Activated CD8-positive, alpha-beta T cell treated with anti-CD3 and anti-CD28 coated beads, Interleukin-2, amount 10 ng/mL, durations not matched to agents 7 days and 5 days (primary cell): ENCODE data around the gene GPR152. TPM values are rescaled to one million over a fixed set of nuclear protein-coding genes. Genes with fewer than 3 reads are reported as not detected.

Source experiments
- ATAC-seq: fragments of 150-1000 bp; cut with Tn5 transposase; one replicate; pipeline ENCODE4 v1.10.0; 2021; ENCODE audit warnings: moderate library complexity
- CTCF ChIA-PET: fragments of 350-600 bp; sonication (Branson Sonifier 250); formaldehyde crosslinking; loops from one replicate; lab custom pipeline; 2021; ENCODE audit warnings: antibody characterized with exemption; lab: Charles Lee
- POLR2A ChIA-PET: fragments of 350-600 bp; sonication (Branson Sonifier 250); formaldehyde crosslinking; loops from one replicate; lab custom pipeline; 2021; ENCODE audit warnings: antibody characterized with exemption; lab: Charles Lee
- DNase-seq: peaks from one replicate; pipeline ENCODE4 v3.0.0-alpha.2; 2020
- H3K27ac Mint-ChIP-seq: one replicate; pipeline ENCODE4 v1.8.0; 2021; ENCODE audit warnings: mild to moderate bottlenecking, mixed read lengths
- H3K27me3 Mint-ChIP-seq: one replicate; pipeline ENCODE4 v1.8.0; 2021; ENCODE audit warnings: low read depth, mixed read lengths
- H3K36me3 Mint-ChIP-seq: one replicate; pipeline ENCODE4 v1.8.0; 2021; ENCODE audit warnings: low read depth, mixed read lengths
- H3K4me1 Mint-ChIP-seq: one replicate; pipeline ENCODE4 v1.8.0; 2021; ENCODE audit warnings: low read depth, mixed read lengths
- H3K4me3 Mint-ChIP-seq: one replicate; pipeline ENCODE4 v1.8.0; 2021; ENCODE audit warnings: mild to moderate bottlenecking, mixed read lengths
- H3K9me3 Mint-ChIP-seq: one replicate; pipeline ENCODE4 v1.8.0; 2022; ENCODE audit warnings: mixed read lengths; ENCODE audit not compliant: insufficient read depth
- total RNA-seq, 2 experiments: library from RNA; stranded (reverse); gene quantifications; one replicate each; pipeline ENCODE4 v1.2.3, GENCODE V29; 2021

GPR152 gene
- total RNA-seq, 2 experiments from 2014 or later = not detected

GRCh38 chr11:67419325-67420049 lies 33.0 kb downstream of the GPR152 start:
- ChIA-PET POLR2A (interaction anchor here (0.6 to 5.8 kb wide), 11 partner anchors 8 to 294 kb away, joined by 3 to 95 read pairs (median 5); partner anchors contain the start of genes PPP1CA, PTPRCAP, RAD9A and TBC1D10C), CTCF (interaction anchor here (0.9 to 6.6 kb wide), 7 partner anchors 9 to 68 kb away, joined by 3 to 73 read pairs (median 8); partner anchors contain the start of genes PPP1CA, PTPRCAP, RPS6KB2 and TBC1D10C)
- Mint-ChIP-seq H3K27ac (peak overlapping the region; percentile 87), H3K9me3 (no peaks in the 10 kb centered on the region), H3K27me3 (no peaks in the 10 kb centered on the region), H3K4me3 (peak overlapping the region; percentile 79), H3K36me3 (peaks cover 3% of the 10 kb centered on the region), H3K4me1 (peaks cover 64% of the 10 kb centered on the region)
- DNase-seq (no peak), ATAC-seq (no peak)

- Mint-ChIP-seq H3K36me3 (peaks cover 3% of the 10 kb centered on the region), H3K4me3 (peak overlapping the region; percentile 79), H3K27ac (peak overlapping the region; percentile 87), H3K9me3 (no peaks in the 10 kb centered on the region), H3K27me3 (no peaks in the 10 kb centered on the region), H3K4me1 (peaks cover 66% of the 10 kb centered on the region)
- ATAC-seq = no peak
- ChIA-PET POLR2A (interaction anchor here (0.8 to 5.8 kb wide), 7 partner anchors 11 to 141 kb away, joined by 3 to 95 read pairs (median 3); partner anchors contain the start of genes PPP1CA, PTPRCAP, RAD9A and TBC1D10C), CTCF (interaction anchor here (0.9 to 6.6 kb wide), 8 partner anchors 11 to 73 kb away, joined by 3 to 73 read pairs (median 3); partner anchors contain the start of genes CLCF1, PPP1CA, PTPRCAP and TBC1D10C)
- DNase-seq = peak; percentile 53
Observed at GRCh38 chr11:67418476-67419281, 33.9 kb downstream of the GPR152 start.

- Mint-ChIP-seq H3K27ac (peak overlapping the region; percentile 87), H3K9me3 (no peaks in the 10 kb centered on the region), H3K36me3 (peaks cover 6% of the 10 kb centered on the region), H3K4me1 (peaks cover 69% of the 10 kb centered on the region), H3K4me3 (no peak overlapping the region), H3K27me3 (peaks cover 2% of the 10 kb centered on the region)
- ChIA-PET CTCF (interaction anchor here (0.9 to 6.6 kb wide), 5 partner anchors 9 to 72 kb away, joined by 3 to 73 read pairs (median 3); partner anchors contain the start of genes POLD4, PPP1CA and TBC1D10C), POLR2A (interaction anchor here (0.7 to 5.8 kb wide), 5 partner anchors 9 to 70 kb away, joined by 3 to 95 read pairs (median 61); partner anchors contain the start of genes PPP1CA, PTPRCAP and TBC1D10C)
- no peak for DNase-seq
- ATAC-seq = no peak
Observed at GRCh38 chr11:67417425-67417824, 35.1 kb downstream of the GPR152 start.

GRCh38 chr11:67416416-67417335 lies 35.9 kb downstream of the GPR152 start:
- Mint-ChIP-seq H3K27ac (peak overlapping the region; percentile 83), H3K4me1 (peaks cover 73% of the 10 kb centered on the region), H3K9me3 (no peaks in the 10 kb centered on the region), H3K4me3 (peak overlapping the region; percentile 62), H3K27me3 (peaks cover 2% of the 10 kb centered on the region), H3K36me3 (peaks cover 6% of the 10 kb centered on the region)
- ATAC-seq (no peak), DNase-seq (peak; percentile 66)
- ChIA-PET POLR2A (interaction anchor here (0.7 to 5.8 kb wide), 4 partner anchors 9 to 71 kb away, joined by 3 to 95 read pairs (median 68); partner anchors contain the start of genes PPP1CA, PTPRCAP and TBC1D10C), CTCF (interaction anchor here (1.2 to 6.6 kb wide), 4 partner anchors 9 to 213 kb away, joined by 3 to 73 read pairs (median 19); partner anchors contain the start of genes NUDT8, POLD4, PPP1CA and TBC1D10C)

- Mint-ChIP-seq H3K36me3 (peaks cover 12% of the 10 kb centered on the region), H3K4me3 (peak within 1 kb of the TSS; percentile 62), H3K9me3 (no peaks in the 10 kb centered on the region), H3K27ac (peak within 1 kb of the TSS; percentile 83), H3K27me3 (peaks cover 2% of the 10 kb centered on the region), H3K4me1 (peaks cover 77% of the 10 kb centered on the region)
- POLR2A ChIA-PET = interaction anchor here (5.8 kb wide), 1 partner anchor 13 kb away, joined by 95 read pairs; the partner anchor contains the start of genes PPP1CA and TBC1D10C
- CTCF ChIA-PET = interaction anchor here (1.2 to 6.6 kb wide), 2 partner anchors 13 to 214 kb away, joined by 3 to 73 read pairs; partner anchors contain the start of genes NUDT8, PPP1CA and TBC1D10C
- DNase-seq (no peak), ATAC-seq (no peak)
Observed at GRCh38 chr11:67415501-67416304, 36.8 kb downstream of the GPR152 start, which contains the start of gene CARNS1. CARNS1 (plus strand) TSS chr11:67415678; CDS start chr11:67416200, 522 bp downstream.

GRCh38 chr11:67413266-67413849 lies 39.2 kb downstream of the GPR152 start:
- ChIA-PET CTCF (interaction anchor here (0.8 to 4.3 kb wide), 5 partner anchors 9 to 56 kb away, joined by 3 to 29 read pairs (median 6); partner anchors contain the start of genes PPP1CA, PTPRCAP and TBC1D10C), POLR2A (interaction anchor here (0.8 to 4.1 kb wide), 8 partner anchors 7 to 142 kb away, joined by 3 to 34 read pairs (median 6); partner anchors contain the start of genes PPP1CA, PTPRCAP, RPS6KB2 and TBC1D10C)
- no peak overlapping the region for H3K4me3 Mint-ChIP-seq
- peaks cover 80% of the 10 kb centered on the region for H3K4me1 Mint-ChIP-seq
- ATAC-seq = no peak
- DNase-seq = no peak
- H3K27ac Mint-ChIP-seq = peak overlapping the region; percentile 48
- peaks cover 27% of the 10 kb centered on the region for H3K36me3 Mint-ChIP-seq
- peaks cover 2% of the 10 kb centered on the region for H3K27me3 Mint-ChIP-seq
- no peaks in the 10 kb centered on the region for H3K9me3 Mint-ChIP-seq

- Mint-ChIP-seq H3K27ac (peak overlapping the region; percentile 69), H3K4me3 (no peak overlapping the region), H3K27me3 (peaks cover 2% of the 10 kb centered on the region), H3K4me1 (peaks cover 80% of the 10 kb centered on the region), H3K36me3 (peaks cover 34% of the 10 kb centered on the region), H3K9me3 (no peaks in the 10 kb centered on the region)
- ChIA-PET POLR2A (interaction anchor here (0.7 to 4.1 kb wide), 10 partner anchors 8 to 141 kb away, joined by 3 to 34 read pairs (median 5); partner anchors contain the start of genes ANKRD13D, PPP1CA, PTPRCAP and RAD9A), CTCF (interaction anchor here (1.4 to 4.3 kb wide), 3 partner anchors 9 to 25 kb away, joined by 6 to 29 read pairs (median 6); partner anchors contain the start of genes PPP1CA, PTPRCAP and TBC1D10C)
- DNase-seq (no peak), ATAC-seq (no peak)
Observed at GRCh38 chr11:67412495-67413179, 39.9 kb downstream of the GPR152 start.

GRCh38 chr11:67411785-67412152 lies 40.8 kb downstream of the GPR152 start:
- H3K4me1 Mint-ChIP-seq = peaks cover 83% of the 10 kb centered on the region
- H3K27ac Mint-ChIP-seq = peak overlapping the region; percentile 69
- CTCF ChIA-PET = interaction anchor here (1.4 to 4.3 kb wide), 3 partner anchors 8 to 26 kb away, joined by 6 to 29 read pairs (median 6); partner anchors contain the start of genes PPP1CA, PTPRCAP and TBC1D10C

More at GRCh38 chr11:67411785-67412152, 40.8 kb downstream of the GPR152 start:
- POLR2A ChIA-PET = interaction anchor here (0.6 to 4.1 kb wide), 9 partner anchors 9 to 144 kb away, joined by 3 to 34 read pairs (median 5); partner anchors contain the start of genes AIP, PPP1CA, PTPRCAP and RAD9A
- DNase-seq = no peak
- H3K27me3 Mint-ChIP-seq = peaks cover 2% of the 10 kb centered on the region
- H3K4me3 Mint-ChIP-seq = no peak overlapping the region
- no peak for ATAC-seq
- no peaks in the 10 kb centered on the region for H3K9me3 Mint-ChIP-seq
- peaks cover 41% of the 10 kb centered on the region for H3K36me3 Mint-ChIP-seq
